Pancreas (tissue), 10 donors: ENCODE data around the gene STKLD1. TPM values are rescaled to one million over a fixed set of nuclear protein-coding genes. Genes with fewer than 3 reads are reported as not detected.

Experiments used
- ATAC-seq, 4 donors: fragments of 200-7000 bp; cut with Tn5 transposase; one replicate each; pipeline versions ENCODE4 v1.8.0 to v1.9.1; 2020; ENCODE audit warnings: mild to moderate bottlenecking in 4 of 4, moderate library complexity in 4 of 4
- DNase-seq, 6 donors: peaks; one replicate each; pipeline ENCODE4 v3.0.0-alpha.2; 2020
- FAIRE-seq: peaks from 2 replicates; lab custom pipeline; 2012; peaks lifted over from hg19 to GRCh38; lab: Jason Lieb, UNC
- H3K27ac ChIP-seq, 4 donors: fragments of 200-600 bp; sonication (generic); 1 replicate in 3 of 4; 2 replicates in 1 of 4; pipeline versions ENCODE4 v1.5.0 to v1.8.0; 2020
- H3K27me3 ChIP-seq, 4 donors: fragments of 200-600 bp; one replicate each; pipeline ENCODE4 v1.8.0; 2021
- H3K36me3 ChIP-seq, 3 donors: fragments of 200-600 bp; sonication (generic) in 1 of 3; one replicate each; pipeline versions ENCODE4 v1.5.0 to v1.8.0; 2020 to 2021
- H3K4me1 ChIP-seq, 3 donors: fragments of 200-600 bp; one replicate each; pipeline ENCODE4 v1.8.0; 2021
- H3K4me3 ChIP-seq, 4 donors: fragments of 200-600 bp; sonication (generic) in 2 of 4; one replicate each; pipeline versions ENCODE4 v1.5.0 to v1.8.0; 2020 to 2021
- H3K9me3 ChIP-seq, 4 donors: fragments of 200-600 bp; one replicate each; pipeline ENCODE4 v1.8.0; 2021
- CTCF ChIP-seq, 4 donors: fragments of 200-600 bp; sonication (generic) in 3 of 4; IDR thresholded peaks; one replicate each; pipeline versions ENCODE4 v1.5.0 to v1.8.0; 2021; ENCODE audit warnings: antibody characterized with exemption in 4 of 4
- WGBS, 2 donors: extraction: QIAGEN DNeasy Blood & Tissue Kit; methylation state at CpG; one replicate each; pipeline ENCODE4 v1.1.7; 2013; 5-methylcytosine and 5-hydroxymethylcytosine counted together
- intact Hi-C, 3 donors: fragments of 100-400 bp; cut with DNase I; formaldehyde crosslinking; loops; one replicate each; pipeline versions ENCODE4 v1.11.1 to v1.14.2; 2022
- polyA plus RNA-seq, 2 donors: library from polyadenylated mRNA; stranded (reverse); fragments of 200-250 nt; gene quantifications; one replicate each; pipeline ENCODE4 v1.2.3, GENCODE V29; 2013
- total RNA-seq, 6 donors: library from RNA; stranded (reverse); fragmentation: NEBNext Ultra II Directional in 4 of 6; extraction: Animal tissue kit (Norgen Biotek cat#: 25700) in 4 of 6; gene quantifications; one replicate each; pipeline versions ENCODE4 v1.2.1 to v1.2.4, GENCODE V29; 2021 to 2023
- donor health status: healthy with polysubstance abuse.
- donor health status: DM: no; HTN: no; CAD: no; lungs with moderate emphysema.
- donor health status: DM: no; HTN: no; CAD: no.
- donor health status: control.
- donor health status: control.
- donor health status: Bipolar disorder and iron deficiency.
- donor health status: DM: yes; HTN: yes; CAD: no.
- donor health status: DM: no; HTN: no; CAD: no.
- donor health status: DM: no; HTN: no; CAD: no.
- donor health status: DM: yes; HTN: yes; CAD: no.

Gene STKLD1
- total and polyA plus RNA-seq, 8 donors, result 0.31 to 3.1 (median 0.76) TPM

GRCh38 chr9:133426011-133426410 is 49.8 kb downstream of the STKLD1 start:
- ATAC-seq (no peak), DNase-seq (no peak), FAIRE-seq (no peak)
- TF ChIP-seq CTCF (IDR thresholded peaks at IDR 0.05), result no peak
- intact Hi-C loops, result no loop called here
- no peaks in the 10 kb centered on the region for H3K9me3 ChIP-seq
- H3K27me3 ChIP-seq, result no peaks in the 10 kb centered on the region
- H3K36me3 ChIP-seq, result no peaks in the 10 kb centered on the region
- H3K27ac ChIP-seq, result no peak overlapping the region
- peaks cover 0 to 5% (median 4%) of the 10 kb centered on the region in 3 donors for H3K4me1 ChIP-seq
- 87 to 95% methylated on average over 11 of the region's 11 CpGs for WGBS, 2 donors
- H3K4me3 ChIP-seq, result no peak overlapping the region

GRCh38 chr9:133427658-133428348 is 51.6 kb downstream of the STKLD1 start:
- Histone ChIP-seq H3K4me1 (peaks cover 0 to 5% (median 4%) of the 10 kb centered on the region in 3 donors), H3K36me3 (no peaks in the 10 kb centered on the region), H3K9me3 (no peaks in the 10 kb centered on the region), H3K27ac (no peak overlapping the region), H3K4me3 (peak overlapping the region in 2 of 4 donors; percentile 36 to 50), H3K27me3 (no peaks in the 10 kb centered on the region)
- DNase-seq (no peak), FAIRE-seq (no peak), ATAC-seq (no peak)
- WGBS, 2 donors, result 56 to 60% methylated on average over 10 of the region's 10 CpGs
- no peak for TF ChIP-seq CTCF (IDR thresholded peaks at IDR 0.05)
- intact Hi-C loops, result no loop called here

- peak overlapping the region; percentile 10 to 50 (median 27) for H3K4me3 ChIP-seq
- no peak overlapping the region for H3K27ac ChIP-seq
- DNase-seq, result peak in 1 of 6 donors; percentile 66
- no peak for FAIRE-seq
- peak; percentile 75 to 90 (median 80) for ATAC-seq
- WGBS, 2 donors, result 3% methylated on average over 10 to 57 of the region's 57 CpGs
- no peaks in the 10 kb centered on the region for H3K9me3 ChIP-seq
- H3K27me3 ChIP-seq, result no peaks in the 10 kb centered on the region
- H3K4me1 ChIP-seq, result peaks cover 0 to 5% (median 4%) of the 10 kb centered on the region in 3 donors
- no peak for TF ChIP-seq CTCF (IDR thresholded peaks at IDR 0.05)
- intact Hi-C loops, result no loop called here
- no peaks in the 10 kb centered on the region for H3K36me3 ChIP-seq
These were observed 52.5 kb downstream of the STKLD1 start for GRCh38 chr9:133428617-133429101.

GRCh38 chr9:133429214-133429613 is 53.0 kb downstream of the STKLD1 start:
- peak in 2 of 4 donors; percentile 4 to 16 for ATAC-seq

More at GRCh38 chr9:133429214-133429613, 53.0 kb downstream of the STKLD1 start:
- Histone ChIP-seq H3K27ac (no peak overlapping the region), H3K4me1 (peaks cover 0 to 5% (median 4%) of the 10 kb centered on the region in 3 donors), H3K9me3 (no peaks in the 10 kb centered on the region), H3K36me3 (no peaks in the 10 kb centered on the region), H3K4me3 (no peak overlapping the region), H3K27me3 (no peaks in the 10 kb centered on the region)
- FAIRE-seq (no peak), DNase-seq (no peak)
- WGBS, 2 donors, result 17 to 20% methylated on average over 15 to 18 of the region's 18 CpGs
- intact Hi-C loops, result no loop called here
- no peak for TF ChIP-seq CTCF (IDR thresholded peaks at IDR 0.05)
